GM23248 (cell line): Measurements from ENCODE around the gene SYNDIG1L.

Experiments
- EZH2 ChIP-seq: fragments of 200-600 bp; sonication (generic); IDR thresholded peaks from 2 replicates; pipeline ENCODE4 v1.6.1; 2018; ENCODE audit warnings: antibody characterized with exemption, mild to moderate bottlenecking; ENCODE audit not compliant: insufficient read depth, poor library complexity, severe bottlenecking
- EZH2phosphoT487 ChIP-seq: fragments of 200-600 bp; sonication (generic); IDR thresholded peaks from 2 replicates; pipeline ENCODE4 v1.6.1; 2018; ENCODE audit warnings: antibody characterized with exemption, moderate library complexity, mild to moderate bottlenecking, low read depth; ENCODE audit not compliant: insufficient read depth

DNA sequence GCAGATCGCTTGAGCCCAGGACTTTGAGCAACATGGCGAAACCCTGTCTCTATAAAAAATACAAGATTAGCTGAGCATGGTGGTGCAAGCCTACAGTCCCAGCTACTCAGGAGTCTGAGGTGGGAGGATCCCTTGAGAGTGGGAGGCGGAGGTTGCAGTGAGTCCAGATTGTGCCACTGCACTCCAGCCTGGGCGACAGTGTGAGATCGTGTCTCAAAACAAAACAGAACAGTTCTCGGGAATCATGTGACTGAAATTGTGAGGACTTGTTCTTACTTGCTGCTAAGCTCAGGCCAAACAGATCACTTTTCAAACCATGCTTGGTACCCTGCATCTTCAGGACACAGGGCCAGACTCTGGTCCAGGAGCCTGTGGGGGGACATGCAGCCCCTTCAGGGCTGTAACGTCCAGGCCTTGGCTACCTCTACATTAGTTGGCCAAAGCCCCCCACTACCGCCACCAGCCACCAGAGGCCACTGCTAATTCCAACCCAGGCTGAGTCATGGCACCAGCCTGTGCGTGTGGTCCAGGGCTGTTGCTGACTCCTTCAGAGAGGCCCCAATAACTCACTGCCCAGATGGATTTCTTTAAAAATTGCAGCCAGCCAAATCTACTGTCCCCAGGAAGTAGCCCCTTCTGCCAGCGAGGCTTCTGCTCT is 33.4 kb upstream of the SYNDIG1L start:
- no peak for TF ChIP-seq EZH2phosphoT487
- no peak for TF ChIP-seq EZH2
